NT2/D1 (cell line): Measurements from ENCODE around the gene UCP1.

Experiments used
- SUZ12 ChIP-seq: IDR thresholded peaks from 2 replicates; pipeline ENCODE4 v1.6.1; 2011; ENCODE audit not compliant: insufficient read length, insufficient read depth; ENCODE audit errors: extremely low read depth
- YY1 ChIP-seq: IDR thresholded peaks from 2 replicates; pipeline ENCODE4 v1.6.1; 2011; ENCODE audit not compliant: insufficient read length, insufficient read depth
- ZNF274 ChIP-seq: IDR thresholded peaks from 2 replicates; pipeline ENCODE4 v1.6.1; 2011; ENCODE audit warnings: mild to moderate bottlenecking, low read depth, low read length

DNA sequence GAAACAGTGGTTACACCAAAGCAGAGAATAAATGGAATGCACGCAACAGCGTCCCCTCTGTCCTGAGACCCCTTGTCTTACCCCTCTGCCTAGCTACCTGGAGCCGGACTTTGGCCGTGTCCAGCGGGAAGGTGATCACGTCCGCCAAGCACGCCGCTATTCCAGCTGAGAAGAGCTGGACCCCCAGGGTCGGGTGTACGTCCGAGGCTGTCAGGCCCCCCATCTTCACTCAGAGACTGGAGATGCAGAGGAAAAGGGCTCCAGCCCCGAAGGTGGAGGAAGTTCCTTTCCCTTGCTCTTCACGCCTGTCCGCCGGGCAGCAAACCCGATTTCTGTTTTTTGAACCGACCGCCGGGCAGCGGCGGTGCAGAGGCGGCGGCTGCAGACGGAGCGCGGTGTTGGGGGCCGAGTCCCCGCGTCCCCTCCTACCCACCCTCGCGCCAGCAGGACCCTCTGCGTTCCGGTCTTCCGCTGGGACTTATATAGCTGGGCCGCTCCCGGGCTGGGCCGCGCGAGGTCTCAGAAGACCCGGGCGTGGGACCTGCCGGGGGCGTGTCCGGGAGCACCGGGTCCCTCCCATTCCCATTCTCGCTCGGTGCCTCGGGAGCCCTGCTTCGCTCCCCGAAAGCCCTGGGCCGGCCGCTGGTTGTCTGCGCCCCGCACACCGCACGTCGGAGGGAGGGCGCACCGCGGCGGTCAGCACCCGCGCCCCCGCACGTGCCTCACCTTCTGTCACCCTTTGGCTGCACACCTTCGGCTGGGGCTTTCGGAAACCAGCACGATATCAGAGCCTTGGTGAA, at the start of gene UCP1:
- TF ChIP-seq YY1 (no peak), ZNF274 (no peak), SUZ12 (no peak)
